Suprapubic skin (tissue), 4 donors: ENCODE measurements around the gene FBXO8.

Experiments
- EP300 ChIP-seq: sonication (generic); formaldehyde crosslinking; IDR thresholded peaks from one replicate; pipeline ENCODE4 v1.6.1; 2017; ENCODE audit warnings: antibody characterized with exemption
- POLR2AphosphoS5 ChIP-seq, 3 donors: sonication (generic); formaldehyde crosslinking; IDR thresholded peaks; one replicate each; pipeline ENCODE4 v1.6.1; 2017; ENCODE audit warnings: antibody characterized with exemption in 3 of 3
- TF ChIP-seq, protein P1 (sequence below), 2 donors: fragments of 200-600 bp in 1 of 2; fragments of 450-650 bp in 1 of 2; sonication (generic) in 1 of 2; IDR thresholded peaks; one replicate each; pipeline ENCODE4 v1.5.1; 2016 to 2019; ENCODE audit warnings: antibody characterized with exemption in 2 of 2, mild to moderate bottlenecking in 1 of 2, moderate library complexity in 1 of 2

DNA sequence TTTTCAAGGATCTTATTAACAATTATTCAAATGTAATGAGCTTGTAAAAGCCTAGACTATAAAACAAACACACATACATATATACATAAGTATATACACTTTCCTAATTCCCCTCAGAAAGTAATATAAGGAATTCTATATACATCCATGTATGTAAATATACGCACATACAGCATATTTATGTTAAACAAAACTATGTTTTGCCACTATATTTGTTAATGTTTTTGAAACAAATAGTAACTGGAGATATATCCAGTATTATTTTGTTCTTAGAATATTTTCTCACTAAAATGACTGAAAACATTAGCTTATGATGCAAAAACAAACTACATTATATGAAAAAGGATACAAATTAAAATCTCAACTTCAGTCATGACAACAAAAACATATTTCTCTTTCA, 85.1 kb downstream of the FBXO8 start:
- TF ChIP-seq EP300 (no peak), POLR2AphosphoS5 (IDR thresholded peaks at IDR 0.05) (no peak)
- TF ChIP-seq, protein P1, sequence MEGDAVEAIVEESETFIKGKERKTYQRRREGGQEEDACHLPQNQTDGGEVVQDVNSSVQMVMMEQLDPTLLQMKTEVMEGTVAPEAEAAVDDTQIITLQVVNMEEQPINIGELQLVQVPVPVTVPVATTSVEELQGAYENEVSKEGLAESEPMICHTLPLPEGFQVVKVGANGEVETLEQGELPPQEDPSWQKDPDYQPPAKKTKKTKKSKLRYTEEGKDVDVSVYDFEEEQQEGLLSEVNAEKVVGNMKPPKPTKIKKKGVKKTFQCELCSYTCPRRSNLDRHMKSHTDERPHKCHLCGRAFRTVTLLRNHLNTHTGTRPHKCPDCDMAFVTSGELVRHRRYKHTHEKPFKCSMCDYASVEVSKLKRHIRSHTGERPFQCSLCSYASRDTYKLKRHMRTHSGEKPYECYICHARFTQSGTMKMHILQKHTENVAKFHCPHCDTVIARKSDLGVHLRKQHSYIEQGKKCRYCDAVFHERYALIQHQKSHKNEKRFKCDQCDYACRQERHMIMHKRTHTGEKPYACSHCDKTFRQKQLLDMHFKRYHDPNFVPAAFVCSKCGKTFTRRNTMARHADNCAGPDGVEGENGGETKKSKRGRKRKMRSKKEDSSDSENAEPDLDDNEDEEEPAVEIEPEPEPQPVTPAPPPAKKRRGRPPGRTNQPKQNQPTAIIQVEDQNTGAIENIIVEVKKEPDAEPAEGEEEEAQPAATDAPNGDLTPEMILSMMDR (IDR thresholded peaks at IDR 0.05), result no peak
